ENCODE results near the gene YIPF7. TPM values are rescaled to one million over a fixed set of nuclear protein-coding genes. Genes with fewer than 3 reads are reported as not detected.

Gene YIPF7
- total RNA-seq, 2 donors from 2014 or later: not detected

GRCh38 chr4:44668526-44668925 is 17.1 kb upstream of the YIPF7 start:
- Histone ChIP-seq H3K4me1 (ENCODE audit: control insufficient read depth in 1 of 2, low read depth in 2 of 2) (no peaks in the 10 kb centered on the region), H3K36me3 (no peaks in the 10 kb centered on the region), H3K27me3 (replicated peaks; ENCODE audit: insufficient read depth) (no peaks in the 10 kb centered on the region), H3K9me3 (no peaks in the 10 kb centered on the region), H3K27ac (no peak overlapping the region), H3K4me3 (no peak overlapping the region)
- no peak for DNase-seq (ENCODE audit: low spot score)
- TF ChIP-seq CTCF (IDR thresholded peaks at IDR 0.05): no peak
- no peak for ATAC-seq (ENCODE audit: insufficient number of reproducible peaks, low FRiP score, low read depth)

GRCh38 chr4:44663539-44664263 is 12.3 kb upstream of the YIPF7 start:
- H3K4me1 ChIP-seq (ENCODE audit: control insufficient read depth in 1 of 2, low read depth in 2 of 2): no peaks in the 10 kb centered on the region
- H3K27me3 ChIP-seq (replicated peaks; ENCODE audit: insufficient read depth): no peaks in the 10 kb centered on the region
- ATAC-seq (ENCODE audit: insufficient number of reproducible peaks, low FRiP score, low read depth) (no peak), DNase-seq (ENCODE audit: low spot score) (no peak)
- TF ChIP-seq CTCF (IDR thresholded peaks at IDR 0.05): no peak
- H3K4me3 ChIP-seq: no peak overlapping the region
- no peaks in the 10 kb centered on the region for H3K9me3 ChIP-seq
- no peak overlapping the region for H3K27ac ChIP-seq
- no peaks in the 10 kb centered on the region for H3K36me3 ChIP-seq

- TF ChIP-seq CTCF (IDR thresholded peaks at IDR 0.05): no peak
- Histone ChIP-seq H3K27me3 (replicated peaks; ENCODE audit: insufficient read depth) (no peaks in the 10 kb centered on the region), H3K36me3 (no peaks in the 10 kb centered on the region), H3K4me1 (ENCODE audit: control insufficient read depth in 1 of 2, low read depth in 2 of 2) (no peaks in the 10 kb centered on the region), H3K9me3 (no peaks in the 10 kb centered on the region), H3K27ac (no peak overlapping the region), H3K4me3 (no peak overlapping the region)
- DNase-seq (ENCODE audit: low spot score) (no peak), ATAC-seq (ENCODE audit: insufficient number of reproducible peaks, low FRiP score, low read depth) (no peak)
Measured at GRCh38 chr4:44662623-44663005, 11.2 kb upstream of the YIPF7 start.

- Histone ChIP-seq H3K36me3 (no peaks in the 10 kb centered on the region), H3K27ac (no peak overlapping the region), H3K4me3 (no peak overlapping the region), H3K9me3 (no peaks in the 10 kb centered on the region), H3K27me3 (replicated peaks; ENCODE audit: insufficient read depth) (no peaks in the 10 kb centered on the region), H3K4me1 (ENCODE audit: control insufficient read depth in 1 of 2, low read depth in 2 of 2) (no peaks in the 10 kb centered on the region)
- no peak for DNase-seq (ENCODE audit: low spot score)
- TF ChIP-seq CTCF (IDR thresholded peaks at IDR 0.05): no peak
- no peak for ATAC-seq (ENCODE audit: insufficient number of reproducible peaks, low FRiP score, low read depth)
Measured at GRCh38 chr4:44661940-44662622, 10.7 kb upstream of the YIPF7 start.

GRCh38 chr4:44660396-44660795 is 9.0 kb upstream of the YIPF7 start:
- Histone ChIP-seq H3K27ac (no peak overlapping the region), H3K4me1 (ENCODE audit: control insufficient read depth in 1 of 2, low read depth in 2 of 2) (no peaks in the 10 kb centered on the region), H3K4me3 (no peak overlapping the region), H3K36me3 (no peaks in the 10 kb centered on the region), H3K9me3 (no peaks in the 10 kb centered on the region), H3K27me3 (replicated peaks; ENCODE audit: insufficient read depth) (no peaks in the 10 kb centered on the region)
- ATAC-seq (ENCODE audit: insufficient number of reproducible peaks, low FRiP score, low read depth) (no peak), DNase-seq (ENCODE audit: low spot score) (no peak)
- TF ChIP-seq CTCF (IDR thresholded peaks at IDR 0.05): no peak

All from thoracic aorta (tissue), 2 donors.